Spleen (tissue), 11 donors: Measurements from ENCODE around the gene INTS13. TPM values are rescaled to one million over a fixed set of nuclear protein-coding genes. Genes with fewer than 3 reads are reported as not detected.
"Not testable (repeated sequence)": the region's sequence is repeated elsewhere in the genome, so short reads cannot be mapped to it uniquely, and the experiment has no call there.

Source experiments
- DNase-seq: peaks from one replicate; pipeline ENCODE4 v3.0.0-alpha.2; 2020
- H3K27ac ChIP-seq, 8 donors: fragments of 200-600 bp; sonication (generic) in 7 of 8; 1 replicate in 4 of 8; 2 replicates in 4 of 8; pipeline versions ENCODE4 v1.5.0 to v1.8.0; 2016 to 2021; ENCODE audit warnings: inconsistent platforms in 4 of 8, mild to moderate bottlenecking in 4 of 8, moderate library complexity in 1 of 8
- H3K27me3 ChIP-seq, 7 donors: fragments of 200-600 bp; sonication (generic) in 6 of 7; replicated peaks in 1 of 7; 1 replicate in 4 of 7; 2 replicates in 3 of 7; pipeline versions ENCODE4 v1.5.0 to v1.8.0; 2016 to 2021; ENCODE audit warnings: inconsistent platforms in 3 of 7, mild to moderate bottlenecking in 1 of 7
- H3K36me3 ChIP-seq, 6 donors: fragments of 200-600 bp; sonication (generic) in 5 of 6; 1 replicate in 4 of 6; 2 replicates in 2 of 6; pipeline versions ENCODE4 v1.5.0 to v1.8.0; 2016 to 2021; ENCODE audit warnings: inconsistent platforms in 2 of 6
- H3K4me1 ChIP-seq, 6 donors: fragments of 200-600 bp; sonication (generic) in 5 of 6; 1 replicate in 3 of 6; 2 replicates in 3 of 6; pipeline versions ENCODE4 v1.5.0 to v1.8.0; 2016 to 2021; ENCODE audit warnings: inconsistent platforms in 3 of 6
- H3K4me3 ChIP-seq, 8 donors: fragments of 200-600 bp; sonication (generic) in 7 of 8; 1 replicate in 4 of 8; 2 replicates in 4 of 8; pipeline versions ENCODE4 v1.5.0 to v1.8.0; 2016 to 2021; ENCODE audit warnings: inconsistent platforms in 4 of 8, mild to moderate bottlenecking in 4 of 8, moderate library complexity in 2 of 8
- H3K9me3 ChIP-seq, 8 donors: fragments of 200-600 bp; sonication (generic) in 7 of 8; 1 replicate in 4 of 8; 2 replicates in 4 of 8; pipeline versions ENCODE4 v1.5.0 to v1.8.0; 2016 to 2021; ENCODE audit warnings: inconsistent platforms in 4 of 8
- POLR2A ChIP-seq, 3 donors: fragments of 450-650 bp; IDR thresholded peaks; one replicate each; pipeline ENCODE4 v1.5.1; 2017; ENCODE audit warnings: antibody characterized with exemption in 3 of 3, mild to moderate bottlenecking in 1 of 3
- POLR2AphosphoS5 ChIP-seq, 3 donors: sonication (generic); formaldehyde crosslinking; IDR thresholded peaks; one replicate each; pipeline ENCODE4 v1.5.1; 2017; ENCODE audit warnings: antibody characterized with exemption in 3 of 3
- WGBS, 5 donors: extraction: QIAGEN DNeasy Blood & Tissue Kit in 3 of 5; methylation state at CpG; one replicate each; pipeline versions ENCODE4 v1.1.5 to v1.1.7; 2013 to 2018; 5-methylcytosine and 5-hydroxymethylcytosine counted together
- intact Hi-C: fragments of 100-400 bp; cut with DNase I; formaldehyde crosslinking; loops from one replicate; pipeline ENCODE4 v1.15.0; 2023; ENCODE audit warnings: low total_unique reads
- polyA plus RNA-seq, 3 donors: library from polyadenylated mRNA; stranded (reverse); fragments of 200-250 nt; gene quantifications; one replicate each; pipeline ENCODE4 v1.2.1, GENCODE V29; 2013
- total RNA-seq, 7 donors: library from RNA; depleted of rRNA in 3 of 7; stranded (reverse); fragments of >200 nt in 3 of 7; fragmentation: NEBNext Ultra II Directional in 4 of 7; extraction: Animal tissue kit (Norgen Biotek cat#: 25700) in 4 of 7; gene quantifications; one replicate each; pipeline versions ENCODE4 v1.1.0 to v1.2.1, GENCODE V29; 2016 to 2021
- TF ChIP-seq, protein P1 (sequence below), 11 experiments: fragments of 200-600 bp in 7 of 11; fragments of 450-650 bp in 4 of 11; sonication (generic) in 4 of 11; IDR thresholded peaks in 8 of 11; conservative IDR thresholded peaks in 3 of 11; 1 replicate in 7 of 11; 2 replicates in 4 of 11; pipeline versions ENCODE4 v1.4.0 to v1.8.0; 2016 to 2021; ENCODE audit warnings: antibody characterized with exemption in 11 of 11, inconsistent platforms in 4 of 11, mild to moderate bottlenecking in 1 of 11
- donor health status: healthy with polysubstance abuse.
- donor health status: DM: no; HTN: no; CAD: no; lungs with moderate emphysema.
- donor health status: DM: no; HTN: no; CAD: no.
- donor health status: Bipolar disorder and iron deficiency.
- donor health status: healthy.
- donor health status: DM: no; HTN: no; CAD: no.
- donor health status: DM: yes; HTN: yes; CAD: no.

INTS13 gene
- total and polyA plus RNA-seq, 10 donors: 16.4 to 31.1 (median 26.0) TPM

DNA sequence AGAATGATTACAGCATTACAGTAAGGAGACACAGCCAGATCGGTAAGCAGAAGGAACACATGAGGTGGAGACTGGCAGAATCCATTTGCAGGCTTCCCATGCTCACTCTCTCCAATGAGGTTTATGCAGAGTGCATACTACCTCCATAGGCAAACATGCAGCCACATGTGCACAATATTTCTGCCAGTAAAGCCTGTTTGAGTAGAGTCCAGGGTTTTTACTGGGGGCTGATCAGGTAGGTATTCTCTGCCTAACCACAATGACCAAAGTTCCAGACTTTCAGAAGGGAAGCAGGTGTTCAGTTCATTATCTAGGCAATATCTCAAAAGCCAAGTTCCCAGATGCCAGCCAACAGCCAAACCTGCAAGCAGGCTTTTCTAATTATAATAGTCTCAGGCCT, 31.1 kb downstream of the INTS13 start:
- 19 to 53% (median 35%) methylated on average over 1 of the region's 1 CpG for WGBS, 5 donors
- peaks cover 0 to 99% (median 47%) of the 10 kb centered on the region in 6 donors for H3K36me3 ChIP-seq

DNA sequence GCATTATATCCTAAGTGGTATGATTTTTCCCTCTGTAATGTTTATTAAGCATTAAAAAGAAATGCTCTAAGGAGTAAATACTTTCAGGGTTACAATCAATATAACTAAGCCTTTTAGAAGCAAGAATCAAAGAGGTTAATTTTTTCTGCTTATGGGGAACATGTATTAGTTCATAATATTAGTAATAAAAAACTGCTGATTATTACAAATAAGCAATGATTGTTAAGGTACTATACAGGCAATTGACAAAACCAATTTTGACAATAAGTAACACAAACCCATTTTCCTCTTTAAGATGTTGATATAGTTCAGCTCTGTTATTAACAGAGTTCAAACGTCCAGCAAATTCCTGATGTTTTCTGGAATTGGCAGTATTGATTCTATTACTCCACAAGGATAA, 31.8 kb downstream of the INTS13 start:
- Histone ChIP-seq H3K27me3 (no peaks in the 10 kb centered on the region), H3K4me3 (no peak overlapping the region), H3K4me1 (no peaks in the 10 kb centered on the region), H3K27ac (no peak overlapping the region), H3K36me3 (peaks cover 0 to 99% (median 43%) of the 10 kb centered on the region in 6 donors), H3K9me3 (peaks cover 0 to 18% (median 11%) of the 10 kb centered on the region in 8 donors)
- WGBS, 5 donors: 74 to 89% (median 77%) methylated on average over 1 of the region's 1 CpG
- TF ChIP-seq, protein P1, sequence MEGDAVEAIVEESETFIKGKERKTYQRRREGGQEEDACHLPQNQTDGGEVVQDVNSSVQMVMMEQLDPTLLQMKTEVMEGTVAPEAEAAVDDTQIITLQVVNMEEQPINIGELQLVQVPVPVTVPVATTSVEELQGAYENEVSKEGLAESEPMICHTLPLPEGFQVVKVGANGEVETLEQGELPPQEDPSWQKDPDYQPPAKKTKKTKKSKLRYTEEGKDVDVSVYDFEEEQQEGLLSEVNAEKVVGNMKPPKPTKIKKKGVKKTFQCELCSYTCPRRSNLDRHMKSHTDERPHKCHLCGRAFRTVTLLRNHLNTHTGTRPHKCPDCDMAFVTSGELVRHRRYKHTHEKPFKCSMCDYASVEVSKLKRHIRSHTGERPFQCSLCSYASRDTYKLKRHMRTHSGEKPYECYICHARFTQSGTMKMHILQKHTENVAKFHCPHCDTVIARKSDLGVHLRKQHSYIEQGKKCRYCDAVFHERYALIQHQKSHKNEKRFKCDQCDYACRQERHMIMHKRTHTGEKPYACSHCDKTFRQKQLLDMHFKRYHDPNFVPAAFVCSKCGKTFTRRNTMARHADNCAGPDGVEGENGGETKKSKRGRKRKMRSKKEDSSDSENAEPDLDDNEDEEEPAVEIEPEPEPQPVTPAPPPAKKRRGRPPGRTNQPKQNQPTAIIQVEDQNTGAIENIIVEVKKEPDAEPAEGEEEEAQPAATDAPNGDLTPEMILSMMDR (IDR thresholded peaks at IDR 0.05 in 8 of 11, conservative IDR thresholded peaks at IDR 0.05 in 3 of 11): no peak
- no peak for TF ChIP-seq POLR2A (IDR thresholded peaks at IDR 0.05)
- TF ChIP-seq POLR2AphosphoS5 (IDR thresholded peaks at IDR 0.05): no peak
- intact Hi-C loops: no loop called here
- DNase-seq: no peak

More for the DNA sequence above, 31.1 kb downstream of the INTS13 start:
- H3K4me3 ChIP-seq: no peak overlapping the region
- no peaks in the 10 kb centered on the region for H3K27me3 ChIP-seq
- DNase-seq: no peak
- intact Hi-C loops: no loop called here
- no peak overlapping the region for H3K27ac ChIP-seq
- peaks cover 0 to 18% (median 11%) of the 10 kb centered on the region in 8 donors for H3K9me3 ChIP-seq
- no peaks in the 10 kb centered on the region for H3K4me1 ChIP-seq
- TF ChIP-seq POLR2A (IDR thresholded peaks at IDR 0.05) (no peak), POLR2AphosphoS5 (IDR thresholded peaks at IDR 0.05) (no peak)
- TF ChIP-seq, protein P1 (IDR thresholded peaks at IDR 0.05 in 8 of 11, conservative IDR thresholded peaks at IDR 0.05 in 3 of 11): no peak

GRCh38 chr12:26903396-26903795, 34.4 kb downstream of the INTS13 start:
- H3K27ac ChIP-seq, intact Hi-C loops, H3K4me3 ChIP-seq: not testable (repeated sequence)

DNA sequence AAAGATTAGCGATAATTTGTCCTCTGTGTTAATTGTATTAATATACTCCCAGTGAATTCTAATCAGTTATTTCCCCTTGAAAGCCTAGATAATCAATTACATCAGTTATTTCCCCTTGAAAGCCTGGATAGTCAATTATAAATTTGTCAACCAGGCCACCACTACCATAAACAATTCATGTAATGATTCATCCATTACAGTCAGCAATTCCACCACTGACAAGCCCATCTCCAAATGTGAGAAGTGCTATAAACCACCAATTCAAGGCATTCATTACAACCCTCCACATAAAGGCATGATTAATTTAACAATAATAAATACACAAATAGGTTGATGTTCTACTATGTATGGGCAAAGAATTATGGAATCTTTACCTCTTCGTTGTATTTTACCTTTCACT, 40.9 kb downstream of the INTS13 start:
- Histone ChIP-seq H3K4me1 (no peaks in the 10 kb centered on the region), H3K36me3 (peaks cover 0 to 40% (median 5%) of the 10 kb centered on the region in 6 donors), H3K9me3 (peaks cover 0 to under 1% (median 0%) of the 10 kb centered on the region in 8 donors), H3K27ac (no peak overlapping the region), H3K4me3 (no peak overlapping the region), H3K27me3 (no peaks in the 10 kb centered on the region)
- 97 to 100% (median 98%) methylated on average over 2 of the region's 2 CpGs for WGBS, 5 donors
- TF ChIP-seq, protein P1 (IDR thresholded peaks at IDR 0.05 in 8 of 11, conservative IDR thresholded peaks at IDR 0.05 in 3 of 11): no peak
- TF ChIP-seq POLR2A (IDR thresholded peaks at IDR 0.05) (no peak), POLR2AphosphoS5 (IDR thresholded peaks at IDR 0.05) (no peak)
- DNase-seq: no peak
- intact Hi-C loops: no loop called here

More at GRCh38 chr12:26903396-26903795, 34.4 kb downstream of the INTS13 start:
- DNase-seq, H3K4me1 ChIP-seq, H3K27me3 ChIP-seq: not testable (repeated sequence)
- Histone ChIP-seq H3K36me3 (peaks cover 0 to 98% (median 29%) of the 10 kb centered on the region in 6 donors), H3K9me3 (peaks cover 0 to 18% (median 11%) of the 10 kb centered on the region in 8 donors)
- 59 to 98% (median 87%) methylated on average over 2 to 3 of the region's 3 CpGs for WGBS, 5 donors

GRCh38 chr12:26895672-26896071, 42.1 kb downstream of the INTS13 start:
- no peaks in the 10 kb centered on the region for H3K4me1 ChIP-seq
- DNase-seq: no peak

More at GRCh38 chr12:26895672-26896071, 42.1 kb downstream of the INTS13 start:
- Histone ChIP-seq H3K4me3 (no peak overlapping the region), H3K9me3 (no peaks in the 10 kb centered on the region), H3K27me3 (no peaks in the 10 kb centered on the region), H3K27ac (no peak overlapping the region), H3K36me3 (peaks cover 0 to 27% (median 5%) of the 10 kb centered on the region in 6 donors)
- WGBS, 5 donors: 92 to 97% (median 96%) methylated on average over 4 of the region's 4 CpGs
- TF ChIP-seq POLR2AphosphoS5 (IDR thresholded peaks at IDR 0.05) (no peak), POLR2A (IDR thresholded peaks at IDR 0.05) (no peak)
- TF ChIP-seq, protein P1 (IDR thresholded peaks at IDR 0.05 in 8 of 11, conservative IDR thresholded peaks at IDR 0.05 in 3 of 11): no peak
- intact Hi-C loops: no loop called here
